GM12878 (cell line): ENCODE data around the gene OGFOD3. TPM values are rescaled to one million over a fixed set of nuclear protein-coding genes. Genes with fewer than 3 reads are reported as not detected.

Experiments
- ATAC-seq: fragments of 200-7000 bp; cut with Tn5 transposase; 3 replicates; pipeline ENCODE4 v1.9.1; 2020; ENCODE audit warnings: mild to moderate bottlenecking, moderate library complexity
- BruUV-seq: library from RNA; stranded (reverse); fragments of 400-500 nt; replicated peaks from 2 replicates; lab custom pipeline; 2021; lab: Mats Ljungman, UMichigan
- CTCF ChIA-PET: fragments of 300-600 bp; sonication (Branson Sonifier 250); formaldehyde crosslinking; extraction: SDS; loops from one replicate; lab custom pipeline; 2021; ENCODE audit warnings: inconsistent platforms; lab: Yijun Ruan, JAX
- POLR2A ChIA-PET: fragments of 350-600 bp; formaldehyde crosslinking; extraction: SDS; loops from one replicate; lab custom pipeline; 2021; ENCODE audit warnings: inconsistent platforms; lab: Charles Lee
- RAD21 ChIA-PET: fragments of 300-600 bp; sonication (Branson Sonifier 250); formaldehyde crosslinking; loops from one replicate; lab custom pipeline; 2023; ENCODE audit warnings: antibody characterized with exemption; ENCODE audit not compliant: unreplicated experiment; lab: Charles Lee
- SMC1A ChIA-PET: fragments of 300-600 bp; sonication (Branson Sonifier 250); formaldehyde crosslinking; loops from one replicate; lab custom pipeline; 2023; ENCODE audit not compliant: unreplicated experiment, uncharacterized antibody; lab: Charles Lee
- DNase-seq: peaks from one replicate; pipeline ENCODE4 v3.0.0-alpha.2; 2011; ENCODE audit warnings: low read depth, low spot score
- FAIRE-seq: peaks from 3 replicates; lab custom pipeline; 2011; peaks lifted over from hg19 to GRCh38; lab: Jason Lieb, UNC
- H2AFZ ChIP-seq: 2 replicates; pipeline ENCODE4 v1.6.0; 2011; ENCODE audit warnings: low read depth, low read length, control low read depth; ENCODE audit not compliant: control insufficient read depth
- H3K27ac ChIP-seq: 2 replicates; pipeline ENCODE4 v1.5.1; 2011; ENCODE audit warnings: control low read depth; ENCODE audit not compliant: control insufficient read depth, insufficient read depth
- H3K27me3 ChIP-seq, 2 experiments: replicated peaks in 1 of 2; 2 replicates each; pipeline versions ENCODE4 v1.6.0 to v1.6.1; 2011; ENCODE audit warnings: low read length in 1 of 2; ENCODE audit not compliant: control insufficient read depth in 2 of 2, insufficient read depth in 2 of 2
- H3K36me3 ChIP-seq, 2 experiments: 2 replicates each; pipeline ENCODE4 v1.5.1; 2011; ENCODE audit warnings: low read length in 1 of 2; ENCODE audit not compliant: control insufficient read depth in 2 of 2, insufficient read depth in 2 of 2
- H3K4me1 ChIP-seq: 2 replicates; pipeline ENCODE4 v1.6.1; 2011; ENCODE audit warnings: mild to moderate bottlenecking, low read length, moderate library complexity, mixed read lengths; ENCODE audit not compliant: control insufficient read depth, insufficient read depth
- H3K4me2 ChIP-seq: 2 replicates; pipeline ENCODE4 v1.6.0; 2011; ENCODE audit warnings: control low read depth; ENCODE audit not compliant: control insufficient read depth, insufficient read depth
- H3K4me3 ChIP-seq: fragments of 200-600 bp; sonication (generic); 2 replicates; pipeline ENCODE4 v1.5.1; 2016
- H3K79me2 ChIP-seq: 2 replicates; pipeline ENCODE4 v1.6.0; 2011; ENCODE audit warnings: low read length; ENCODE audit not compliant: control insufficient read depth, insufficient read depth
- H3K9ac ChIP-seq: 2 replicates; pipeline ENCODE4 v1.8.0; 2011; ENCODE audit warnings: low read length, control low read depth, mixed read lengths; ENCODE audit not compliant: control insufficient read depth, insufficient read depth
- H3K9me3 ChIP-seq: replicated peaks from 3 replicates; pipeline ENCODE4 v1.5.1; 2011; ENCODE audit warnings: mild to moderate bottlenecking, low read length; ENCODE audit not compliant: control insufficient read depth, insufficient read depth
- H4K20me1 ChIP-seq: 2 replicates; pipeline ENCODE4 v1.6.0; 2011; ENCODE audit not compliant: control insufficient read depth, insufficient read depth
- BACH1 ChIP-seq: fragments of 450-650 bp; IDR thresholded peaks from 2 replicates; pipeline ENCODE4 v1.6.1; 2017; ENCODE audit warnings: mild to moderate bottlenecking, borderline replicate concordance
- ETV6 ChIP-seq, 2 experiments: fragments of 450-650 bp in 1 of 2; IDR thresholded peaks in 1 of 2; conservative IDR thresholded peaks in 1 of 2; 2 replicates each; pipeline ENCODE4 v1.6.1; 2014; ENCODE audit warnings: antibody characterized with exemption in 1 of 2, borderline replicate concordance in 1 of 2, low read depth in 1 of 2, mild to moderate bottlenecking in 1 of 2, moderate library complexity in 1 of 2
- GATAD2B ChIP-seq: fragments of 450-650 bp; conservative IDR thresholded peaks from 2 replicates; pipeline ENCODE4 v1.6.1; 2017; ENCODE audit warnings: low read depth, mild to moderate bottlenecking, moderate library complexity
- HCFC1 ChIP-seq: fragments of 150-350 bp; IDR thresholded peaks from 2 replicates; pipeline ENCODE4 v1.6.1; 2014; ENCODE audit warnings: low read length
- HDAC2 ChIP-seq: fragments of 200-600 bp; sonication (generic); IDR thresholded peaks from 2 replicates; pipeline ENCODE4 v1.6.1; 2017
- IRF4 ChIP-seq: IDR thresholded peaks from 2 replicates; pipeline ENCODE4 v1.6.1; 2011; ENCODE audit warnings: low read depth, low read length
- IRF5 ChIP-seq: fragments of 450-650 bp; IDR thresholded peaks from 2 replicates; pipeline ENCODE4 v1.6.1; 2017; ENCODE audit warnings: borderline replicate concordance
- KAT2A ChIP-seq: conservative IDR thresholded peaks from 2 replicates; pipeline ENCODE4 v1.6.1; 2011; ENCODE audit warnings: low read depth, low read length; ENCODE audit not compliant: control insufficient read depth
- MYC ChIP-seq: IDR thresholded peaks from 2 replicates; pipeline ENCODE4 v1.6.1; 2011; ENCODE audit warnings: mild to moderate bottlenecking, low read length, moderate library complexity, inconsistent platforms; ENCODE audit not compliant: insufficient read depth, insufficient replicate concordance, insufficient read length, severe bottlenecking
- NR2C2 ChIP-seq: IDR thresholded peaks from 2 replicates; pipeline ENCODE4 v1.6.1; 2011; ENCODE audit warnings: borderline replicate concordance, low read depth; ENCODE audit not compliant: control insufficient read depth, insufficient read length
- NRF1 ChIP-seq: conservative IDR thresholded peaks from 2 replicates; pipeline ENCODE4 v1.6.1; 2011; ENCODE audit warnings: mild to moderate bottlenecking, low read depth, low read length, improper control_type of control experiment
- RAD21 ChIP-seq: IDR thresholded peaks from 2 replicates; pipeline ENCODE4 v1.6.1; 2011; ENCODE audit warnings: mild to moderate bottlenecking, low read depth, low read length, moderate library complexity; ENCODE audit not compliant: insufficient read depth
- SMARCA5 ChIP-seq: fragments of 450-650 bp; IDR thresholded peaks from 2 replicates; pipeline ENCODE4 v1.6.1; 2017; ENCODE audit warnings: mild to moderate bottlenecking
- SUPT20H ChIP-seq: IDR thresholded peaks from 2 replicates; pipeline ENCODE4 v1.6.1; 2011; ENCODE audit warnings: low read depth, mild to moderate bottlenecking, low read length, moderate library complexity, borderline replicate concordance; ENCODE audit not compliant: control insufficient read depth
- TCF12 ChIP-seq: IDR thresholded peaks from 2 replicates; pipeline ENCODE4 v1.6.1; 2011; ENCODE audit warnings: low read depth, mild to moderate bottlenecking, low read length
- YY1 ChIP-seq: IDR thresholded peaks from 2 replicates; pipeline ENCODE4 v1.6.1; 2011; ENCODE audit warnings: low read depth, mild to moderate bottlenecking, low read length
- WGBS: methylation state at CpG from one replicate; pipeline ENCODE4 v1.1.6; 2016; ENCODE audit warnings: low lambda C conversion rate; ENCODE audit not compliant: insufficient replicate concordance, insufficient coverage; ENCODE audit errors: missing lambda C conversion rate; 5-methylcytosine and 5-hydroxymethylcytosine counted together
- in situ Hi-C: fragments of 300-500 bp; cut with MboI; formaldehyde crosslinking; loops from 9 replicates; pipeline ENCODE4 v1.14.3; 2018; ENCODE audit warnings: mixed read lengths
- intact Hi-C: fragments of 100-400 bp; cut with micrococcal nuclease; formaldehyde crosslinking; loops from one replicate; pipeline ENCODE4 v1.14.2; 2022; ENCODE audit not compliant: unreplicated experiment
- polyA plus RNA-seq, 11 experiments: library from polyadenylated mRNA; depleted of rRNA in 4 of 11; unstranded in 6 of 11; stranded (reverse) in 5 of 11; fragments of >200 nt; fragmentation: Nextera tagmentation in 4 of 11; fragmentation: Illumina TruSeq in 1 of 11; extraction: Ambion mirVana in 4 of 11; extraction: Trizol in 1 of 11; gene quantifications; 1 replicate in 1 of 11; 2 replicates in 10 of 11; pipeline versions ENCODE4 v1.2.1 to v1.2.3, GENCODE V29; 2011 to 2016; ENCODE audit warnings: inconsistent platforms in 2 of 11, missing spikeins in 2 of 11, low read depth in 1 of 11
- total RNA-seq, 4 experiments: library from RNA; depleted of rRNA in 3 of 4; stranded (reverse); fragments of >200 nt in 3 of 4; fragmentation: Illumina TruSeq in 1 of 4; extraction: Trizol in 1 of 4; gene quantifications; 2 replicates each; pipeline versions ENCODE4 v1.2.1 to v1.2.3, GENCODE V29; 2013 to 2021
- TF ChIP-seq, protein P1 (sequence below): IDR thresholded peaks from 2 replicates; pipeline ENCODE4 v1.6.1; 2011; ENCODE audit warnings: low read depth, mild to moderate bottlenecking, low read length, moderate library complexity, borderline replicate concordance; ENCODE audit errors: extremely low read depth
- TF ChIP-seq, protein P2 (sequence below): IDR thresholded peaks from 2 replicates; pipeline ENCODE4 v1.6.1; 2011; ENCODE audit warnings: mild to moderate bottlenecking, low read depth, low read length, moderate library complexity; ENCODE audit not compliant: insufficient replicate concordance
- TF ChIP-seq, protein P3 (sequence below): IDR thresholded peaks from 2 replicates; pipeline ENCODE4 v1.6.1; 2011; ENCODE audit warnings: borderline replicate concordance, low read depth, mild to moderate bottlenecking, moderate library complexity, mixed read lengths, low read length; ENCODE audit not compliant: insufficient read depth; ENCODE audit errors: extremely low read length

The OGFOD3 gene
- total and polyA plus RNA-seq, 10 of the 15 experiments (the other 5 are each of a cell fraction or from before 2014, with no cell fraction given), result 0.48 to 28.4 (median 18.3) TPM

- 0 out of 3 replicates have a peak, but pooled peaks have one; percentile 6 for ATAC-seq
- ChIA-PET POLR2A (interaction anchor here (1.1 to 2.3 kb wide), 9 partner anchors 19 to 135 kb away, joined by 3 to 11 read pairs (median 4); no protein-coding TSS in a partner anchor), RAD21 (interaction anchor here (0.9 to 1.5 kb wide), 5 partner anchors 30 to 134 kb away, joined by 3 to 5 read pairs (median 4); no protein-coding TSS in a partner anchor), SMC1A (interaction anchor here (0.9 to 1.8 kb wide), 15 partner anchors 9 to 398 kb away, joined by 3 to 9 read pairs (median 5); partner anchors contain the start of gene FOXK2), CTCF (interaction anchor here (1.0 to 1.7 kb wide), 10 partner anchors 30 to 134 kb away, joined by 3 to 12 read pairs (median 4); no protein-coding TSS in a partner anchor)
- in situ Hi-C loops (no loop called here), intact Hi-C loops (no loop called here)
- H4K20me1 ChIP-seq, result peaks cover 5% of the 10 kb centered on the region
- peak overlapping the region; percentile 29; the same call in 1 of the 2 replicates for H2AFZ ChIP-seq
- H3K27ac ChIP-seq, result peak overlapping the region; percentile 51
- peaks cover 2% of the 10 kb centered on the region; the same call in 1 of the 2 replicates for H3K79me2 ChIP-seq
- H3K4me3 ChIP-seq, result peak overlapping the region; percentile 97
- peak; percentile 85 for FAIRE-seq
- H3K36me3 ChIP-seq, result no peaks in the 10 kb centered on the region
- no peak for DNase-seq
- 0 out of 2 replicates have a peak, but pooled peaks cover 5% of the 10 kb centered on the region for H3K4me1 ChIP-seq
- WGBS, result 0% methylated on average over 2 of the region's 2 CpGs
- peak overlapping the region; percentile 53; the same call in 1 of the 2 replicates for H3K9ac ChIP-seq
- no TSS peak for BruUV-seq
- no peaks in the 10 kb centered on the region; the same call in 2 of the 3 replicates for H3K9me3 ChIP-seq
- no peaks in the 10 kb centered on the region for H3K27me3 ChIP-seq
- peak overlapping the region; percentile 65 for H3K4me2 ChIP-seq
- TF ChIP-seq IRF4 (no peak), KAT2A (no peak), BACH1 (no peak), GATAD2B (no peak), MYC (no peak), TCF12 (no peak), SUPT20H (no peak), IRF5 (no peak), RAD21 (no peak), NRF1 (no peak), HCFC1 (no peak), HDAC2 (no peak), YY1 (no peak), SMARCA5 (no peak), ETV6 (conservative IDR thresholded peaks at IDR 0.05 in 1 of 2, IDR thresholded peaks at IDR 0.05 in 1 of 2; ENCODE audit: borderline replicate concordance in 1 of 2, low read depth in 1 of 2) (no peak), NR2C2 (no peak)
- TF ChIP-seq, protein P1, sequence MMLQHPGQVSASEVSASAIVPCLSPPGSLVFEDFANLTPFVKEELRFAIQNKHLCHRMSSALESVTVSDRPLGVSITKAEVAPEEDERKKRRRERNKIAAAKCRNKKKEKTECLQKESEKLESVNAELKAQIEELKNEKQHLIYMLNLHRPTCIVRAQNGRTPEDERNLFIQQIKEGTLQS, result no peak
- TF ChIP-seq, protein P2, sequence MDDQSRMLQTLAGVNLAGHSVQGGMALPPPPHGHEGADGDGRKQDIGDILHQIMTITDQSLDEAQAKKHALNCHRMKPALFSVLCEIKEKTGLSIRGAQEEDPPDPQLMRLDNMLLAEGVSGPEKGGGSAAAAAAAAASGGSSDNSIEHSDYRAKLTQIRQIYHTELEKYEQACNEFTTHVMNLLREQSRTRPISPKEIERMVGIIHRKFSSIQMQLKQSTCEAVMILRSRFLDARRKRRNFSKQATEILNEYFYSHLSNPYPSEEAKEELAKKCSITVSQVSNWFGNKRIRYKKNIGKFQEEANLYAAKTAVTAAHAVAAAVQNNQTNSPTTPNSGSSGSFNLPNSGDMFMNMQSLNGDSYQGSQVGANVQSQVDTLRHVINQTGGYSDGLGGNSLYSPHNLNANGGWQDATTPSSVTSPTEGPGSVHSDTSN, result no peak
- TF ChIP-seq, protein P3, sequence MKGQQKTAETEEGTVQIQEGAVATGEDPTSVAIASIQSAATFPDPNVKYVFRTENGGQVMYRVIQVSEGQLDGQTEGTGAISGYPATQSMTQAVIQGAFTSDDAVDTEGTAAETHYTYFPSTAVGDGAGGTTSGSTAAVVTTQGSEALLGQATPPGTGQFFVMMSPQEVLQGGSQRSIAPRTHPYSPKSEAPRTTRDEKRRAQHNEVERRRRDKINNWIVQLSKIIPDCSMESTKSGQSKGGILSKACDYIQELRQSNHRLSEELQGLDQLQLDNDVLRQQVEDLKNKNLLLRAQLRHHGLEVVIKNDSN, result no peak
Observed at GRCh38 chr17:82419540-82419939, 1.2 kb upstream of the OGFOD3 start.
